Measurements from ENCODE around the gene TSPAN19.

DNA sequence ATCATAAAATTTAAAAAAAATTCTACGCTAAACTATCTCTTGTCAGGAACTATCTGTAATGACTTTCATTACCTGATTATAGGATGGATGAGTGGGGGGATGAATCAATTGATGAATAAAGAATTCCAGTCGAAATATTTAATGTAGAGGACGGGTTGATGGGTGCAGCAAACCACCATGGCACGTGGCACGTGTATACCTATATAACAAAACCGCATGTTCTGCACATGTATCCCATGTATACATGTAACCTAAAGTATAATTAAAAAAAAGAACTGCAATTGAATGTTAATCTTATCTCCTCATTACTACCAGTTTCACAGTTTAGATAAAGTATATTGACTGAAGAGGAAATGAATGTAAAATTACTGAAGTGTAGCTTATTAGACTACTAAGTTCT, 23.5 kb upstream of the TSPAN19 start:
- TF ChIP-seq, protein P1, sequence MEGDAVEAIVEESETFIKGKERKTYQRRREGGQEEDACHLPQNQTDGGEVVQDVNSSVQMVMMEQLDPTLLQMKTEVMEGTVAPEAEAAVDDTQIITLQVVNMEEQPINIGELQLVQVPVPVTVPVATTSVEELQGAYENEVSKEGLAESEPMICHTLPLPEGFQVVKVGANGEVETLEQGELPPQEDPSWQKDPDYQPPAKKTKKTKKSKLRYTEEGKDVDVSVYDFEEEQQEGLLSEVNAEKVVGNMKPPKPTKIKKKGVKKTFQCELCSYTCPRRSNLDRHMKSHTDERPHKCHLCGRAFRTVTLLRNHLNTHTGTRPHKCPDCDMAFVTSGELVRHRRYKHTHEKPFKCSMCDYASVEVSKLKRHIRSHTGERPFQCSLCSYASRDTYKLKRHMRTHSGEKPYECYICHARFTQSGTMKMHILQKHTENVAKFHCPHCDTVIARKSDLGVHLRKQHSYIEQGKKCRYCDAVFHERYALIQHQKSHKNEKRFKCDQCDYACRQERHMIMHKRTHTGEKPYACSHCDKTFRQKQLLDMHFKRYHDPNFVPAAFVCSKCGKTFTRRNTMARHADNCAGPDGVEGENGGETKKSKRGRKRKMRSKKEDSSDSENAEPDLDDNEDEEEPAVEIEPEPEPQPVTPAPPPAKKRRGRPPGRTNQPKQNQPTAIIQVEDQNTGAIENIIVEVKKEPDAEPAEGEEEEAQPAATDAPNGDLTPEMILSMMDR (IDR thresholded peaks at IDR 0.05; ENCODE audit: control extremely low read depth in 1 of 3, insufficient read depth in 1 of 3, low read depth in 1 of 3, low read length in 3 of 3), result no peak
- TF ChIP-seq SP1 (IDR thresholded peaks at IDR 0.05; ENCODE audit: low read depth, low read length) (no peak), GABPA (IDR thresholded peaks at IDR 0.05; ENCODE audit: borderline replicate concordance, insufficient read depth, low read length) (no peak), EP300 (IDR thresholded peaks at IDR 0.05; ENCODE audit: borderline replicate concordance in 1 of 2, low read depth in 2 of 2, low read length in 2 of 2) (no peak), YY1 (IDR thresholded peaks at IDR 0.05; ENCODE audit: low read depth, low read length) (no peak), SP2 (IDR thresholded peaks at IDR 0.05; ENCODE audit: low read length) (no peak), RNF2 (IDR thresholded peaks at IDR 0.05; ENCODE audit: borderline replicate concordance, low read depth, low read length, missing control alignments, poor library complexity, severe bottlenecking) (no peak)

Measured in H1 (cell line).